C1 segment of cervical spinal cord (tissue), 14 donors: Measurements from ENCODE around the gene KCNMA1.
"Not testable (repeated sequence)": the region's sequence is repeated elsewhere in the genome, so short reads cannot be mapped to it uniquely, and the experiment has no call there.

Experiments used
- DNase-seq, 14 donors: peaks; one replicate each; lab custom pipeline; 2025; lab: John Stamatoyannopoulos, UW

Gene KCNMA1

GRCh38 chr10:77421591-77421990 lies 216.0 kb downstream of the KCNMA1 start:
- DNase-seq = no peak

- no peak for DNase-seq
Observed at GRCh38 chr10:77420947-77421523, 216.6 kb downstream of the KCNMA1 start.

GRCh38 chr10:77419979-77420378 lies 217.6 kb downstream of the KCNMA1 start:
- DNase-seq = no peak

DNA sequence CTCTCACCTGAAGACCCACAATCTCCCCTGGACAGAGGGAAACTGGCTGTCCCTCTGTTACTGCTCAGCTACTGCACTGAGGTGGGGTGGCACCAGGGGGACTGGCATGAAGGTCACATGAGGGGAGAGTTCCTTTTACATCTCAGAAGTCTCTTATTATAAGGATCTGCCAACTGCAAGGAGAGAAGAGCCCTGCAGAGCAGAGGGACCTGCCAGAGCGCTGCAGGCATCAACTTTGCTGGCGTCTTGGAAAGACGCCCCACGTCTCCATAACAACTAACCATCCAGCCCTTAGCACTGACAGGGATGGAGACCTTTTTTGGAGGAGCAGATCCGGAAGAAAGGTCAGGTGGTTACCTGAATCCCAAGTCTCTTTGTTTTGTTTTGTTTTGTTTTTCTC lies 218.6 kb downstream of the KCNMA1 start:
- no peak for DNase-seq

- no peak for DNase-seq
Observed at GRCh38 chr10:77417806-77418640, 219.6 kb downstream of the KCNMA1 start.

GRCh38 chr10:77417359-77417758 lies 220.2 kb downstream of the KCNMA1 start:
- DNase-seq = no peak

- no peak for DNase-seq
Observed at GRCh38 chr10:77416311-77417135, 221.1 kb downstream of the KCNMA1 start.

DNA sequence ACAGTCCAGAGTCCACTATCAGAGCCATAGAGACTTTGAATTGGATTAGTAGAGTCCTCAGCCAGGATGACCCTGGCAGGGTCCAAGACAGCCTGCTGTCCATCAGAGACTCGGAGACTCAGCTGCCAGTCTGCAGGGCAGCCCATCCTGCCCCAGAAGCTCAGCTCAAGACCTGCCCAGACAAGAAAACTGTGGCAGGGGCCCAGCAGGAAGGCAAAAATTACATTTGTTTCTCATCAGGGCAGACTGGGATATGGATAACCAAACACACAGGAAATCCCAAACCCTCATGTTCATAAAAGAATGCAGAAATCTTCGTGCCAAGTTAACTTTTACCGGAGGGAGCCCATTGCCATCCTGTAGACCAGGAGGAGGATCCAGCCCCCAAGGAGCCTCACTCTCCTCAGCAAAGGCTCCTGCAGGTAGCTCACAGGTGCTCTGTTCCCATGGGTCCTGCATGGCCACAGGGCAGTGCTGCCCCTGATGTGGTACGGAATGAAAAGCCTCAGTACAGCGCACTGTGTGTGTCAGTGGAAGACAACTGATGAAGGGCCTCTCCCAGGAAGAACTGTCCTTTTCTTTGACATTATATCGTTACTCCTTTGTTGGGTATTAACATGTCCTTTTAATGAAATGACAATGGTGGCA lies 222.2 kb downstream of the KCNMA1 start:
- no peak for DNase-seq

DNA sequence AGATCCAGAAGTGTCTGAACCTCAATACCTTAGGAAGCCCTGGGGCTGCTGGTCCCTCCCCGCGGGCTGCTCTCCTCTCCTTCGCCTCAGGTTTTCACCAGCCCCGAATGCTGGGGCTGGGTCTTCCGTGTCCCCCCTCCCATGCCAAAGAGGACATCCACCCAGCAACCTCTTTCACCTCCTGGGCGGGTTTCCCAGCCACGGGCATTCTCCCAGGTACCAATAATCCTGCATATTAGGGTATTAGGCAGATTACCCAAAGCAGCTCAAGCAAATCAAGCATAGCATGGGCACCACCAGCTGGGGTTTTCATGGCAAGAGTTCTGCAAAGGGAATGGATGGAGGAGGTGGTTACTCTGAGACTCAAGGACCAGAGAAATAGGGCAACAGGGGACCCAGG lies 224.4 kb downstream of the KCNMA1 start:
- DNase-seq = no peak

DNA sequence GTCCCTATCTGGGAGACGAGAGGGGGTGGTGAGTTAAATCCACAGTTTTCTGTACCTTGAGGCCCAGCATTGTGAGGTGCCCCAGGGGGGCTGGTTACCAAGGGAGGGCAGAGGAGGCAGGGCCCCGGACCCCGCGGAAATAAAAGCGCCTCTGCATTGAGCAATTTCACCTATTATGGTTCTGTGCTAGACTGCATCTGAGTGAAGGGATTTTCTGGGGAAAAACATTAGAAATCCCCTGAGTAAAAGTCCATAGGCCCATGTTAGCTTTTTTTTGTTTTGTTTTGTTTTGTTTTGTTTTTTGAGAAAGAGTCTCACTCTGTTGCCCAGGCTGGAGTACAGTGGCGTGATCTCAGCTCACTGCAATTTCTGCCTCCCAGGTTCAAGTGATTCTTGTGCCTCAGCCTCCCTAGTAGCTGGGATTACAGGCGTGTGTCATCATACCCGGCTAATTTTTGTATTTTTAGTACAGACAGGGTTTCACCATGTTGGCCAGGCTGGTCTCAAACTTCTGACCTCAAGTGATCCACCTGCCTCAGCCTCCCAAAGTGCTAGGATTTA lies 225.0 kb downstream of the KCNMA1 start:
- not testable (repeated sequence) for DNase-seq

- no peak for DNase-seq
Observed at GRCh38 chr10:77411805-77412204, 225.8 kb downstream of the KCNMA1 start.

GRCh38 chr10:77410523-77410922 lies 227.1 kb downstream of the KCNMA1 start:
- DNase-seq = no peak

- DNase-seq = no peak
Observed at GRCh38 chr10:77409697-77410471, 227.7 kb downstream of the KCNMA1 start.

GRCh38 chr10:77408259-77408658 lies 229.3 kb downstream of the KCNMA1 start:
- no peak for DNase-seq

GRCh38 chr10:77406764-77407430 lies 230.7 kb downstream of the KCNMA1 start:
- DNase-seq = no peak

DNA sequence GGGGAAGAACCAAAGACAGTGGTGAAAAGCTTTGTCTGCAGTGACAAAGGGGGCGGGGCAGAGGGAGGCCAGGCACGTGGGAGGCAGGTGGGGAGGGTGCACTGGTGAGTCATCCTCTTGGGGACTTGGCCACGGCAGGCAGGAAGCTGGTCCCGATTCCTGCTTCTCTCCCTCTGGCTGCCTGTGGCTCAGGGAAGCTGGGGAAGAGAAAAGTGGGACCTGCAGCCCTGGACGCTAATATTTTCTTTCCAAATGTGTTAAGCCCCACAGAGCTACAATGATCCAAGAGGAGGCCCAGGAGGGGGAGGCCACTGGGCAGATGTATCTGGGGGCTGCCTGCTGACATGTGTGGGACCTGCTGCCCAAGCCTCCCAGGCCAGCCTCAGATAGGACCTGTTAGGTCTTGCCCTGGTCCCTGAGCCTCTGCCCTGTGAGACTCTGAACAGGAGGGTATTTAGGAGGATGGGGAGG lies 231.8 kb downstream of the KCNMA1 start:
- DNase-seq = peak in 1 of 14 donors; percentile 62

- DNase-seq = no peak
Observed at GRCh38 chr10:77404810-77405209, 232.8 kb downstream of the KCNMA1 start.

DNA sequence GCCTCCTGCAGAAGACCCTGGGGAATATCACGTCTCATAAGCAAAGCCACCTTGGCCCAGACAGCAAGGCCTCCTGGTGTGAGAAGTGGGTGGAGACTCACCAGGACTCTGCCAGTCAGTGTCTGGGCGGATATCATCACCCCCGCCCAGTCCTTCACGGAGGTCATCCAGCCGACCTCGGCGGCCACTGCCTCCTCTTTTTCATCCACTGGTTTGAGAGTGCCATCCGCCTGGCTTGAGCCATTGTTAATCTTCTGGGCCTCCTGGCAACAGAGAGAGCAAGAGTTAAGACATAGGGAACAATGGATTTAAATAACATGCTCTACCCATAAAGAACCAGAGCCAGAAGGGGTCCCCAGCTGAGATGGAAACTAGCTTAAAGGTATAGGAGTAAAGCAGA lies 233.8 kb downstream of the KCNMA1 start:
- DNase-seq = no peak

- DNase-seq = no peak
Observed at GRCh38 chr10:77401683-77402082, 235.9 kb downstream of the KCNMA1 start.

DNA sequence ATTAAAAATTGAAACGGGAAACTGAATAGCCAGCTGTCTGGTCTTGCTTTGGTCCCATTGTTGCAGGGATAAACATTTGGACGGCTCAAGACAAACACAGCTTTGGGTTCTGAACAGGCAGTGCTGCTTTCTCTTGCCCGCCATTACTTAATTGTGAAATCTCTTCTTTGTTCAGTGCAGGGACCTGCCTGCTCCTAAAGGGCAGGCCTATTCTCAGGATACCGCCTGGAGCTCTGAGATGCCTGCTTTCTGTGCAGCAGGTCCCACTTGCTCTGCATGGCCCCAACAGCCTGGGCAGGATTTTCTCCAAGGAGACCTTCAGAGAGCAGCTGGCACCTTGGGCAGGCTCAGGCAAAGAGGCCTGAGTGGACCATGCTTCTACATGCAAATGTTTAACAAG lies 237.6 kb downstream of the KCNMA1 start:
- DNase-seq = no peak
